T-helper 17 cell (primary cell): ENCODE data around the gene CBLN1. TPM values are rescaled to one million over a fixed set of nuclear protein-coding genes. Genes with fewer than 3 reads are reported as not detected.

Experiments
- ATAC-seq: fragments of 150-1000 bp; cut with Tn5 transposase; 2 replicates; pipeline ENCODE4 v1.10.0; 2021; ENCODE audit warnings: mild to moderate bottlenecking, moderate library complexity
- DNase-seq, 3 donors: peaks; one replicate each; pipeline versions ENCODE4 v3.0.0 to v3.0.0-alpha.2; 2020 to 2021
- H3K9me3 ChIP-seq: one replicate; pipeline ENCODE4 v1.7.0; 2013; ENCODE audit warnings: low read length, mild to moderate bottlenecking; ENCODE audit not compliant: control insufficient read depth, poor library complexity, severe bottlenecking
- H3K27ac Mint-ChIP-seq: one replicate; pipeline ENCODE4 v1.8.0; 2022; ENCODE audit warnings: mild to moderate bottlenecking, moderate library complexity, mixed read lengths
- H3K27me3 Mint-ChIP-seq: one replicate; pipeline ENCODE4 v1.8.0; 2022; ENCODE audit warnings: mixed read lengths
- H3K36me3 Mint-ChIP-seq: one replicate; pipeline ENCODE4 v1.8.0; 2022; ENCODE audit warnings: low read depth, mixed read lengths
- H3K4me1 Mint-ChIP-seq: one replicate; pipeline ENCODE4 v1.8.0; 2022; ENCODE audit warnings: mild to moderate bottlenecking, mixed read lengths
- H3K4me3 Mint-ChIP-seq: one replicate; pipeline ENCODE4 v1.8.0; 2022; ENCODE audit warnings: mild to moderate bottlenecking, moderate library complexity, mixed read lengths
- total RNA-seq, 4 donors: library from RNA in 2 of 4; stranded (reverse) in 2 of 4; gene quantifications; one replicate each; pipeline ENCODE4 v1.2.3 and lab custom pipeline; 2022 to 2026

The CBLN1 gene
- total RNA-seq, 2 donors from 2014 or later, result not detected

DNA sequence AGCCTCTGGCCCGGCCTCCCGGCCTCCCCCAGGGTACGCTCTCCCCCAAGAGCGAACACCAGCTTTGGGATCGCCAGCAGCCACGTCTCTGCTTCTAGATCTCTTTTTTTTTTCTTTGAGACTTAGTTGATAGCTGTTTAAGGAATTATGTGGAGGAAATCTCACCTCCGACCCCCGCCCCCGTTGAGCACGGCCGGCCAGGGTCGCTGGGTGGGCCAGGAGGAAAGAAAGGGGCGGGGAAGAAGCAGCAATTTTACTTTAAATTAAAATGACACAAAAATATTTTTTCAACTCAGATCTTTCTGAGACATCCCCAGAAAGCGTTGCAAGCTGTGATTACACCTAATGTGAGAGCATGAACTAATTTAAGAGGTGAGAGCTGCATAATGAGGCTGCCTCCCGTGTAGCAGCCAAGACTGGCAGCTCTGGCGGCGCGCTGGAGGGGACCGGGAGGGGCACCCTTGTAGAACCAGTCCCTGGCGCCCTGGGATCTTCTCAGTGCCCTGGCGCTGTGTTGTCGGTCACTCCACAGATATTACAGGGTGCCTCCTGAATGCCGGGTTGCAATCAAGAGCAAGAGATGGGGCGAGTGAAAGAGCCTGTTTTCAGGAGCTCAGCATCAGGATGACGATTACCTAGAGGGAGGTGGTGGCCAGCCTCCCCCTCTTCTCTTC, 1.9 kb upstream of the CBLN1 start:
- DNase-seq (no peak), ATAC-seq (no peak)
- Mint-ChIP-seq H3K4me3 (peak overlapping the region; percentile 28), H3K4me1 (peaks cover 6% of the 10 kb centered on the region), H3K27ac (no peak overlapping the region), H3K27me3 (peaks cover 50% of the 10 kb centered on the region), H3K36me3 (peaks cover 5% of the 10 kb centered on the region)
- no peaks in the 10 kb centered on the region for H3K9me3 ChIP-seq

GRCh38 chr16:49282690-49283375, 1.2 kb upstream of the CBLN1 start:
- ATAC-seq (no peak), DNase-seq (no peak)
- Mint-ChIP-seq H3K27me3 (peaks cover 54% of the 10 kb centered on the region), H3K4me1 (peaks cover 6% of the 10 kb centered on the region), H3K4me3 (peak overlapping the region; percentile 68), H3K36me3 (peaks cover 5% of the 10 kb centered on the region), H3K27ac (no peak overlapping the region)
- H3K9me3 ChIP-seq, result no peaks in the 10 kb centered on the region

- peaks cover 6% of the 10 kb centered on the region for H3K4me1 Mint-ChIP-seq
- DNase-seq, result no peak
- peak; percentile 25 for ATAC-seq
- H3K36me3 Mint-ChIP-seq, result peaks cover 5% of the 10 kb centered on the region
- no peaks in the 10 kb centered on the region for H3K9me3 ChIP-seq
- H3K27me3 Mint-ChIP-seq, result peaks cover 59% of the 10 kb centered on the region
- no peak overlapping the region for H3K27ac Mint-ChIP-seq
- peak overlapping the region; percentile 68 for H3K4me3 Mint-ChIP-seq
Measured at GRCh38 chr16:49281843-49282642, 405 bp upstream of the CBLN1 start.

DNA sequence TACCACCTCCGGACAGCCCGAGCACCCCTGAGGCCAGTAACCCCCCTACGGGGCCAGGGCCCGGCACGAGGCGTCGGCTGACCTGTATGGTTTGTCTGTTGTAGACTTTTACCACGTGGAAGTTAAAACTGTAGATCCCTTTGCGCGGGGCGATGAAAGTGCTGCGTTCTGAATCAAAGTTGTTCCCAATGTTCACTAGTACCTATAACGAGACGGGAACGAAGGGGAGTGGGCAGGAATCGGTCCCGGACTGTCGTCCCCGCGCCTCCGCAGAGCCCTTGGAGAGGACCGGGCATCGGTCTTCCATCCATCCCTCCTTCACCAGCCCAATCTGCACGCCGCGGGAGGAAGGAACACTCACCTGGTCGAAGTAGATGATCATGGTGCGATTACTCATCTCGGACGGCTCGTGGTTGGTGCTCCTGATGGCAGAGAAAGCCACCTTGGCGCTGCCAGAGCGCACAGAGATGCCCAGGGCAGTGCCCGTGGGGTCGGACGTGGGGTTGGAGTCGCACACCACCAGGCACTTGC, 732 bp downstream of the CBLN1 start:
- DNase-seq, result no peak
- H3K9me3 ChIP-seq, result no peaks in the 10 kb centered on the region
- ATAC-seq, result no peak
- Mint-ChIP-seq H3K27ac (no peak overlapping the region), H3K4me3 (peak overlapping the region; percentile 60), H3K27me3 (peaks cover 71% of the 10 kb centered on the region), H3K36me3 (peaks cover 8% of the 10 kb centered on the region), H3K4me1 (peaks cover 6% of the 10 kb centered on the region)

GRCh38 chr16:49280105-49280741, 1.4 kb downstream of the CBLN1 start:
- Mint-ChIP-seq H3K36me3 (peaks cover 8% of the 10 kb centered on the region), H3K27me3 (peaks cover 75% of the 10 kb centered on the region), H3K4me1 (peaks cover 6% of the 10 kb centered on the region), H3K27ac (no peak overlapping the region), H3K4me3 (peak overlapping the region; percentile 31)
- H3K9me3 ChIP-seq, result no peaks in the 10 kb centered on the region
- DNase-seq (no peak), ATAC-seq (no peak)

- DNase-seq (no peak), ATAC-seq (no peak)
- no peak overlapping the region for H3K4me3 Mint-ChIP-seq
- H3K27ac Mint-ChIP-seq, result no peak overlapping the region
- peaks cover 6% of the 10 kb centered on the region for H3K36me3 Mint-ChIP-seq
- no peaks in the 10 kb centered on the region for H3K9me3 ChIP-seq
- H3K4me1 Mint-ChIP-seq, result peaks cover 6% of the 10 kb centered on the region
- H3K27me3 Mint-ChIP-seq, result peaks cover 81% of the 10 kb centered on the region
Measured at GRCh38 chr16:49278944-49279725, 2.5 kb downstream of the CBLN1 start.

DNA sequence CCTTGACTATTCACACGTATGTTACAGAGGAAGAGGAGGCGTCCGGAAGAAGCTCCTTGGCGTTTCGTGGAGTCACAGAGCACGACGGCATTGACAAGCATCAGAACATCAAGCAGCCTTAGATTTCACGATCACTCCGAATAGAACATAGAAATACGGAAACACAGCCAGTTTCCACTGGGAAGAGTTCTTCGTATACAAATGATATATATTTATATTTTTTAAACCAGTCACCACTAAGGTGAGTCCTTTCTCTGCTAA, 3.1 kb downstream of the CBLN1 start:
- Mint-ChIP-seq H3K36me3 (peaks cover 6% of the 10 kb centered on the region), H3K4me1 (peaks cover 6% of the 10 kb centered on the region), H3K27ac (no peak overlapping the region), H3K27me3 (peaks cover 81% of the 10 kb centered on the region), H3K4me3 (peak overlapping the region; percentile 9)
- ATAC-seq (no peak), DNase-seq (no peak)
- H3K9me3 ChIP-seq, result no peaks in the 10 kb centered on the region

- H3K9me3 ChIP-seq, result no peaks in the 10 kb centered on the region
- Mint-ChIP-seq H3K4me1 (peaks cover 6% of the 10 kb centered on the region), H3K4me3 (peak overlapping the region; percentile 9), H3K27ac (no peak overlapping the region), H3K36me3 (peaks cover 6% of the 10 kb centered on the region), H3K27me3 (peaks cover 81% of the 10 kb centered on the region)
- no peak for DNase-seq
- ATAC-seq, result no peak
Measured at GRCh38 chr16:49277766-49278566, 3.7 kb downstream of the CBLN1 start.

GRCh38 chr16:49277386-49277742, 4.3 kb downstream of the CBLN1 start:
- DNase-seq (no peak), ATAC-seq (no peak)
- no peaks in the 10 kb centered on the region for H3K9me3 ChIP-seq
- Mint-ChIP-seq H3K27me3 (peaks cover 75% of the 10 kb centered on the region), H3K4me3 (no peak overlapping the region), H3K4me1 (no peaks in the 10 kb centered on the region), H3K27ac (no peak overlapping the region), H3K36me3 (peaks cover 3% of the 10 kb centered on the region)

- H3K4me1 Mint-ChIP-seq, result no peaks in the 10 kb centered on the region
- H3K9me3 ChIP-seq, result no peaks in the 10 kb centered on the region
- H3K36me3 Mint-ChIP-seq, result peaks cover 3% of the 10 kb centered on the region
- no peak for DNase-seq
- H3K4me3 Mint-ChIP-seq, result no peak overlapping the region
- ATAC-seq, result no peak
- H3K27ac Mint-ChIP-seq, result no peak overlapping the region
- H3K27me3 Mint-ChIP-seq, result peaks cover 75% of the 10 kb centered on the region
Measured at GRCh38 chr16:49276646-49277385, 4.8 kb downstream of the CBLN1 start.

DNA sequence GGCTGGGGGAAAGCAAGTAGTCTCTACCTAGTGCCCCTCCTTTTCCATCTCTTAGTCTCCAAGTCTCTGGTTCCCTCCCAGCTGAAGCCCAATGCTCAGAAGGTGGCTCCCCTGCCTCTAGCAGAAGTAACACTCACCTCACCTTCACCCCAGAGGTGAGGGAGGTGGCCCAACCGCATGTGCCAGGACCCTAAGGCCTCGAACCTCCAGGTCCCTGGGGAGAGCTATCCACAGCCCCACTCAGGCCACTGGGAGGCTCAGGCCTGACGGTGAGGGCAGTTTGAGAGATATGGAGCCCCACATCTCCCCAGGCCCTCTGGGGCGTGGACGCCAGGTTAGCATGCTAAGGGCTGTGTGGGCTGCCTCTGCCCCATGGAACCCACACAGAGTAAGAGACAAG, 5.8 kb downstream of the CBLN1 start:
- ATAC-seq, result no peak
- H3K4me3 Mint-ChIP-seq, result no peak overlapping the region
- peaks cover 3% of the 10 kb centered on the region for H3K36me3 Mint-ChIP-seq
- no peak overlapping the region for H3K27ac Mint-ChIP-seq
- H3K9me3 ChIP-seq, result no peaks in the 10 kb centered on the region
- H3K4me1 Mint-ChIP-seq, result no peaks in the 10 kb centered on the region
- H3K27me3 Mint-ChIP-seq, result peaks cover 74% of the 10 kb centered on the region
- DNase-seq, result no peak
